ENCODE results near the gene ETS2. TPM values are rescaled to one million over a fixed set of nuclear protein-coding genes. Genes with fewer than 3 reads are reported as not detected.

The ETS2 gene
- total RNA-seq, 1 donor from 2014 or later = 13.6 TPM

DNA sequence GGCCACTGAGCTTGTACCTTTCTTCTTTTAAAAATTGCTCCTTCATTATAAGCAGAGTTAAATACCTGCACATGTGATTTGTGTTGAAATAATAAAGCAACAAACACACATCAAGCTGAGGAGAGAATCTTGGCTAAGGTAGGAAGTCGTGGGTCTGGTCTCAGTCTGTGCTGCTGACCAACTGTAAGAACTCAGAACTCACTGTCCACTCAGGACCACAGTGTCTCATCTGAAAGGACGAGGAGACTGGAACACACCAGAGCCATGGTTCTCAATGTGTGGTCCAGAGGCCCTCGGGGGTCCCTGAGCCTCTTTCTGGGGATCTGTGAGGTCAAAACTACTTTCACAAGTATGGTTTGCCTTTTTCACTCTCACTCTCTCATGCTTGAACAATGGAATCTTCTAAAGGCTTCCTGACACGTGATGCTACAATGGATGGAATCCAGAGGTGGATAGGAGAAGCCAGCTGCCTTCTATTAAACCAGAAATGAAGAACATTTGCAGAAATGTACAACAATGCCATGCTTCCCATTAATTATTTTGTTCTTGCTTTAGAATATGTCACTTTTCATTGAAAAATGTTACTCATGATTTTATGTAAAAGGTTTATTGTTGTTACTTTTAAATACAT, 17.3 kb upstream of the ETS2 start:
- TF ChIP-seq, protein P1, sequence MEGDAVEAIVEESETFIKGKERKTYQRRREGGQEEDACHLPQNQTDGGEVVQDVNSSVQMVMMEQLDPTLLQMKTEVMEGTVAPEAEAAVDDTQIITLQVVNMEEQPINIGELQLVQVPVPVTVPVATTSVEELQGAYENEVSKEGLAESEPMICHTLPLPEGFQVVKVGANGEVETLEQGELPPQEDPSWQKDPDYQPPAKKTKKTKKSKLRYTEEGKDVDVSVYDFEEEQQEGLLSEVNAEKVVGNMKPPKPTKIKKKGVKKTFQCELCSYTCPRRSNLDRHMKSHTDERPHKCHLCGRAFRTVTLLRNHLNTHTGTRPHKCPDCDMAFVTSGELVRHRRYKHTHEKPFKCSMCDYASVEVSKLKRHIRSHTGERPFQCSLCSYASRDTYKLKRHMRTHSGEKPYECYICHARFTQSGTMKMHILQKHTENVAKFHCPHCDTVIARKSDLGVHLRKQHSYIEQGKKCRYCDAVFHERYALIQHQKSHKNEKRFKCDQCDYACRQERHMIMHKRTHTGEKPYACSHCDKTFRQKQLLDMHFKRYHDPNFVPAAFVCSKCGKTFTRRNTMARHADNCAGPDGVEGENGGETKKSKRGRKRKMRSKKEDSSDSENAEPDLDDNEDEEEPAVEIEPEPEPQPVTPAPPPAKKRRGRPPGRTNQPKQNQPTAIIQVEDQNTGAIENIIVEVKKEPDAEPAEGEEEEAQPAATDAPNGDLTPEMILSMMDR (IDR thresholded peaks at IDR 0.05) = no peak
- Mint-ChIP-seq H3K36me3 (ENCODE audit: low read depth) (peaks cover 2% of the 10 kb centered on the region), H3K27me3 (ENCODE audit: low read depth) (no peaks in the 10 kb centered on the region), H3K4me1 (ENCODE audit: low read depth) (peaks cover 6% of the 10 kb centered on the region), H3K27ac (ENCODE audit: unreplicated experiment) (no peak overlapping the region), H3K9me3 (ENCODE audit: low read depth) (peaks cover 8% of the 10 kb centered on the region), H3K4me3 (ENCODE audit: unreplicated experiment) (no peak overlapping the region)
- DNase-seq (ENCODE audit: low spot score) = no peak

DNA sequence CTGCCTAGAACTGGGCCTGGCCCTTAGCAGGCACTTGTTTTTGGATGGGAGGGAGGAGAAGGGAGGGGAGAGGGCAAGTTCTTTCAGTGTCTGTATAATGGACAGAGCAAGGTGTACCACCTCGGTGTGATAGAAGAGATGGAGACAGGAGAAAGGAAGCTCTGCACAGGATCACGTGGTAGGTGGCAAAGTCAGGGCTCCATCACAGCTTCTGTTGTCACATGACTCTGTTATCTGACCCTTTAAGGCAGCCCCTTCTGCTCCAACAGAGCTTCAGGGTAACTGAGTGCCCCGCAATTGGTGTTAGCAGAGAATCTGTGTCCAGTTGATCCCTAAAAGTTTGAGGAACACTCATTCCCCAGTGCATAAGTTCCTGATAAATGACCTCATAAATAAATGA, 16.5 kb upstream of the ETS2 start:
- DNase-seq (ENCODE audit: low spot score) = no peak
- Mint-ChIP-seq H3K27me3 (ENCODE audit: low read depth) (no peaks in the 10 kb centered on the region), H3K27ac (ENCODE audit: unreplicated experiment) (no peak overlapping the region), H3K4me3 (ENCODE audit: unreplicated experiment) (no peak overlapping the region), H3K36me3 (ENCODE audit: low read depth) (peaks cover 2% of the 10 kb centered on the region), H3K4me1 (ENCODE audit: low read depth) (peaks cover 6% of the 10 kb centered on the region), H3K9me3 (ENCODE audit: low read depth) (peaks cover 6% of the 10 kb centered on the region)
- TF ChIP-seq, protein P1 (IDR thresholded peaks at IDR 0.05) = no peak

DNA sequence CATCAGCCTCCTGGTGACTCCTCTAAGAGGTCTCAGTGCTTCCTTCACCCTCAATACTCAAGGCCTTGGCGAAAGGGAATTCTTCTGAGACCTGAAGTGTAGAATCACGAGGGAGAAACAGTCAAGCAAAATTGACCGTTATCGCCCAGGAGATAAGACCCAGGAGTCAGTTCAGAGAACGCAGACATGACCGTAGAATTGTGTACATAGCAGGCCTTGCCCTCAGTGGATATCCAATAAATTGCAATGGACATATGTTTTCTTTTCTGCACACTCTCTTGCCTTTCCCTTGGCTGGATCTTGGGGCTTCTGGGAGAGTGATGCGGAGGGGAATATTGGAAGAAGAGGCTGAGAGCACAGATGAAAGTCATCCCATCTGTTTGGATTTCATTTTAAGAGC, 15.7 kb upstream of the ETS2 start:
- Mint-ChIP-seq H3K27me3 (ENCODE audit: low read depth) (no peaks in the 10 kb centered on the region), H3K27ac (ENCODE audit: unreplicated experiment) (no peak overlapping the region), H3K36me3 (ENCODE audit: low read depth) (peaks cover 2% of the 10 kb centered on the region), H3K4me3 (ENCODE audit: unreplicated experiment) (no peak overlapping the region), H3K4me1 (ENCODE audit: low read depth) (peaks cover 6% of the 10 kb centered on the region), H3K9me3 (ENCODE audit: low read depth) (peaks cover 6% of the 10 kb centered on the region)
- TF ChIP-seq, protein P1 (IDR thresholded peaks at IDR 0.05) = no peak
- DNase-seq (ENCODE audit: low spot score) = no peak

DNA sequence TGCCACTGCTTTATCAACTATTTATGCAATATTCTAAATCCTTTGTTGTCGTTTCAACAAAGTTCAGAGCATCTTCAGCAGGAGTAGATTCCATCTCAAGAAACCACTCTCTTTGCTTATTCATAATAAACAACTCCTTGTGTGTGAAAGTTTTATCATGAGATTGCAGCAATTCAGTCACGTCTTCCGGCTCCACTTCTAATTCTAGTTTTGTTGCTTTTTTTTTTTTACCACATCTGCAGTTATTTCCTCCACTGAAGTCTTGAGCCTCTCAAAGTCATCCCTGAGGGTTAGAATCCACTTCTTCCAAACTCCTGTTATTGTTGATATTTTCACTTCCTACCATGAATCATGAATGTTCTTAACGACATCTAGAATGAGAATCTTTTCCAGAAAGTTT, 14.8 kb upstream of the ETS2 start:
- Mint-ChIP-seq H3K4me3 (ENCODE audit: unreplicated experiment) (no peak overlapping the region), H3K27ac (ENCODE audit: unreplicated experiment) (no peak overlapping the region), H3K4me1 (ENCODE audit: low read depth) (peaks cover 6% of the 10 kb centered on the region), H3K36me3 (ENCODE audit: low read depth) (peaks cover 2% of the 10 kb centered on the region), H3K27me3 (ENCODE audit: low read depth) (no peaks in the 10 kb centered on the region), H3K9me3 (ENCODE audit: low read depth) (peaks cover 6% of the 10 kb centered on the region)
- TF ChIP-seq, protein P1 (IDR thresholded peaks at IDR 0.05) = no peak
- no peak for DNase-seq (ENCODE audit: low spot score)

DNA sequence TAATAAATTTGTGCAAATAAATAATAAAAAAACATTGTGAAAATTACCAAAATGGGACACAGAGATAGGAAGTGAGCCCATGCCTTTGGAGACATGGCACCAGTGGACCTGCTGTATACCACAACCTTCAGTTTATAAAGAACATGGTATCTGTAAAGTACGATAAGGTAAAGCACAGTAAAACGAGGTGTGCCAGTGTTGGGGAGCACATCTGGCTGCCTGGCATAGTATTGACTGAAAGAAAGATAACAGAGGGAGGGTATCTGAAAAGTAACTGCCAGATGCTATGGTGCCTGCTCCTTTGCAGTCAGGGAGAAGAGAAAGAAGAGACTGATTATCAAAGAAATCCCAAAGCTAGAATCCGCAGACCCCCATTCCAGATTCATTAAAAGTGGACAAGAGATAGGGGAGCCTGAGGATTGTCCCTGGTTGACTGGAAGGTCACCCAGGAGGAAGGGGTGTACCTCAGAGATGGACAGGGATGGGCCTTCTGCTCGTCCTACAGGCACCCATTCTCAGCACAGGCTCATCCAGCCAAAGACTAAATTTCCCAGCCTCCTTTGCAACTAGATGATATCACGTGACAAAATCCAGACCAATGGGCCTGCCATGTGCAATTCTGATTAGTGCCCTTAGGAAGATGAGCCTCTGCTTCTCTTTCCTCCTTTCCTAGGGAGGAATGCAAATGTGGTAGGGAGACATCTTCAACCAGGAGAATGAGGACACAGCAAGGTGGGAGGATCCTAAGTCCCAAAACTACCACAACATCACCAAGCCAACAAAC, 12.9 kb upstream of the ETS2 start:
- Mint-ChIP-seq H3K36me3 (ENCODE audit: low read depth) (peaks cover 2% of the 10 kb centered on the region), H3K4me1 (ENCODE audit: low read depth) (peaks cover 13% of the 10 kb centered on the region), H3K27ac (ENCODE audit: unreplicated experiment) (no peak overlapping the region), H3K9me3 (ENCODE audit: low read depth) (peaks cover 6% of the 10 kb centered on the region), H3K4me3 (ENCODE audit: unreplicated experiment) (no peak overlapping the region), H3K27me3 (ENCODE audit: low read depth) (no peaks in the 10 kb centered on the region)
- TF ChIP-seq, protein P1 (IDR thresholded peaks at IDR 0.05) = no peak
- DNase-seq (ENCODE audit: low spot score) = no peak

Data from chondrocyte (in vitro differentiated cells).